Rectal smooth muscle tissue (tissue), 1 donor: ENCODE data around the gene ZMIZ1.

Experiments used
- H3K27ac ChIP-seq: one replicate; pipeline ENCODE4 v1.7.0; 2013; ENCODE audit warnings: low read depth, low read length, inconsistent platforms
- H3K27me3 ChIP-seq: one replicate; pipeline ENCODE4 v1.7.0; 2013; ENCODE audit warnings: low read length; ENCODE audit not compliant: control insufficient read depth, insufficient read depth
- H3K36me3 ChIP-seq: one replicate; pipeline ENCODE4 v1.7.0; 2013; ENCODE audit warnings: low read length; ENCODE audit not compliant: control insufficient read depth, insufficient read depth
- H3K4me1 ChIP-seq: one replicate; pipeline ENCODE4 v1.7.0; 2013; ENCODE audit warnings: low read length; ENCODE audit not compliant: control insufficient read depth, insufficient read depth
- H3K4me3 ChIP-seq: one replicate; pipeline ENCODE4 v1.7.0; 2013; ENCODE audit warnings: low read length
- H3K9ac ChIP-seq: one replicate; pipeline ENCODE4 v1.7.0; 2013; ENCODE audit warnings: low read length

ZMIZ1 gene

DNA sequence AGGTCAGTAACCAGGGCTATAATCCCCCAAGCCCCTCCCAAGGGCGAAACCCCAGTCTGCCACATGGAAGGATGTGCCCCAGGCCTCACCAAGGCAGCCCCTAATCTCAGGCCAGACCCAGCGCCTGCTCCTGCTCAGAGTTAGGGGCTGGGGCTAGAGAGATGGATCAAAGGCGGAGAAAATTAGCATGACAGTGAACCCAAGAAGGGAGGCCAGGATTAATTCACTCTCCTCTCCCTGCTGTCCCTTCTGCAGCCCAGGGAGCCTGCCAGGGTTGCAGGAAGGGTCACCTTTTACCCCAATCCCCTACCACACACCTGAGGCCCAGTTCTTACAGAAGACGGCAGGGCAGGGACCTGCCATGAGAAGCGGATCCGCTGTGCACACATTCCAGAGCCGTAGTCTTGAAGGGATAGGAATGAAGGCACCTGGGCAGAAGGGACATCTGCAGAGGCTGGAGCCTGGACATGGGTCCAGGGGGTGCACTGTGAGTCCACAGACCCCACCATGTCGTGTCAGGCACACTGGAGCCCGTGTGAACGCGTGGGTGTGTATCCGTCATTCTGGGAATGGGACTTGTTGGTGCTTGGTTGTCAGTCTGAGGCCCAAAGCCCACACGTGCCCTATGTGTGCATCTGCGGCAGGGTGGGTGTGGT is 11.9 kb upstream of the ZMIZ1 start:
- no peak overlapping the region for H3K27ac ChIP-seq
- H3K9ac ChIP-seq, result no peak overlapping the region
- H3K4me1 ChIP-seq, result no peaks in the 10 kb centered on the region
- no peaks in the 10 kb centered on the region for H3K27me3 ChIP-seq
- no peaks in the 10 kb centered on the region for H3K36me3 ChIP-seq
- H3K4me3 ChIP-seq, result no peak overlapping the region

DNA sequence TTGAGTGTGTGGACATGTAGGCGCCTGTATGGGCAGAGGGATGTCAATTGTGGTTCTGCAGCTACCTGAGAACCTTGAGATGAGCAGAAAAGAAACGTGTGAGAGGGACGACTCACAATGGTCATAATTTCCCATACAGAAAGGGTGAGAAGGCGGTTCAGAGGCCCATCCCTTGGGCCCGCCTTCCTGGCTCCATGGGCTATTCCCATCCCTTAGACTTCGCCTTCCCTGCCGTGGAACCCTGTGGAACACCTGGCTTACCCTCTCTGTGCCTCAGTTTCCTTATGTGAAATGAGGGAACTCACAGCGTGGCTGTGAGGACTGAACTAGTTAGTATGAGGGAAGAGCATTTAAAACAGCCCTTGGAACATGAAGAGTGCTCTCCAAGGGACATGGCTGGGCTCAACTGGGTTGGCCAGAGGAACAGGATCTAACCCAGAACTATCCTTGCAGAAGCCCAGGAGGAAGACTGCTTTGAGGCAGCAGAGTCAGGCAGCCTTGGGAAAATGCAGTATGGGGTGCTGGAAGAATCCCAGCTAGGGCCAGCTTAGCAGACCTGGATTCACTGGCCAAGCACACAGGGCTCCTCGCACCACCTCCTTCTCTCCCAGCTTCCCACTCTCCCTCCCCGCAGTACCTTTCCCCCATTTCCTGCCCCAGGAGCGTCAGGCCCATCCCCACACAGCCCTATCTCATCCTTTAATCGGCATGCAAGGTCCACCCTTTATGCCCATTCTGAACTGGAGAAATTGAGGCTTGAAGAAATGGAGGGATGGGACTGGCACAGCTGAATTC is 11.1 kb upstream of the ZMIZ1 start:
- Histone ChIP-seq H3K27ac (no peak overlapping the region), H3K4me3 (no peak overlapping the region), H3K9ac (no peak overlapping the region), H3K4me1 (no peaks in the 10 kb centered on the region), H3K36me3 (no peaks in the 10 kb centered on the region), H3K27me3 (no peaks in the 10 kb centered on the region)

DNA sequence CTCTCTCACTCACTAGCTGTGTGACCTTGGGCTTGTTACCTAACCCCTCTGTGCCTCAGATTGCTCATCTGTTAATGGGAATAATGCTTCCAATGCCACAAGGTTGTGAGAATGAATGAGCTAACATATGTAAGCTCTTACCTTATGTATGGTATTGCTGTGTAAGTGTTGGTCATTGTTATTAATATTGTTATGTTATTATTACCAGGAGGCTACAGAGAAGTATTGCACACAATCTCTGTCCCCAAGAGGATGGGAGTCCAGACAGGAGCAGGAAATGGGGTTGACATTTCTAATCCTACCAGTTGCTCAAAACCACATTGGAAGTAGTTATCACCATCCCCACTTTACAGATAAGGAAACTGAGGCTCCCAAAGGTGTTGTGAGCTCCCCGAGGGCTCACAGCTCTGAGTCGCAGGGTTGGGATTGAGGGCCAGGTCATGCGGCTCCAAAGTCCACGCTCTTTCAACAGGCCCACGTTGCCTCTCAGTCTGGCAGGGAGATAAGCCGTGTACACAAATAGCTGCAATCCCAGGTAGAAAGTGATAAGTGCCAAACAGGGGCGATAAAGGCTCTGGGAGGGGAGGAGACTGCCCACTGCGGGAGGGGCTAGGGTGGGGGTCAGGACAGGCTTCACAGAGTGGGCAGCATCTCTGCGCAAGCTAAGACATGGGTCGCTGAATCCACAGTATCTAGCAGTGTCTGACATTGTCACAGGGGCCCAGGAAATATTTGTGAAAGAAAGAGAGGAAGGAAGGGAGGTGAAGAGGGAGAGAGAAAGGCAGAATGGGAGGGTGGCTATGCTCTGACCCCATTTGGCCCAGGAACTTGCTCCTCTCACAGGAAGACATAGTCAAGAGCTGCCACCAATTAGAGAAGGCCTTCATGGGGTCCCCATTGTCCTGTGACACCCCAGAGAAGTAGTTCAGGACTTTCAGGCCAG is 9.6 kb upstream of the ZMIZ1 start:
- no peaks in the 10 kb centered on the region for H3K4me1 ChIP-seq
- no peak overlapping the region for H3K9ac ChIP-seq
- H3K27ac ChIP-seq, result no peak overlapping the region
- H3K27me3 ChIP-seq, result no peaks in the 10 kb centered on the region
- no peaks in the 10 kb centered on the region for H3K36me3 ChIP-seq
- no peak overlapping the region for H3K4me3 ChIP-seq

DNA sequence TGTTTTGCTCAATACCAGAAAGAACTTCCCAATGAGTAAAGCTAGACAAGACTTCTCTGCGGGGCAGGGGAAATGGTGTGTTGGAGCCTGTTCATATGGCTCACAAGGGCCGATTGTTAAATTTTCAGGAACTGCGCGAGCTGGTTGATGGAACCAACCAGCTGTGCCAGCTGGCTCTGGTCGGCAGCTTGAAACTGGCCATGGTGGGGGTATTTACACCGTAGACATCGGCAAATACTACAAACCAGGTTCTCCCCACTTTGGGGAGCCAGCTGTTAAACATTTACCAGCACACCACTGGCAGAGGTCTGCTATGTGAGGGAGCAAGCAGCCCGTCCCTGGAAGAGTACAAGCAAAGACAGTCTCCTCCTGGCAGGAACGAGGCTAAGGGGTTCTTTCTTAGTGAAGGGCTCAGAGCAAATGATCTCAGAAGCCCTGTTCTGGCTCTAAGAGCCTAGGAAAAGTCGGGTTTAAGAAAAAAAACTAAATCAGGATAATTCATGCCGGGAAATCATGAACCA is 8.8 kb upstream of the ZMIZ1 start:
- H3K4me1 ChIP-seq, result no peaks in the 10 kb centered on the region
- no peaks in the 10 kb centered on the region for H3K36me3 ChIP-seq
- H3K27me3 ChIP-seq, result no peaks in the 10 kb centered on the region
- no peak overlapping the region for H3K4me3 ChIP-seq
- no peak overlapping the region for H3K9ac ChIP-seq
- no peak overlapping the region for H3K27ac ChIP-seq

DNA sequence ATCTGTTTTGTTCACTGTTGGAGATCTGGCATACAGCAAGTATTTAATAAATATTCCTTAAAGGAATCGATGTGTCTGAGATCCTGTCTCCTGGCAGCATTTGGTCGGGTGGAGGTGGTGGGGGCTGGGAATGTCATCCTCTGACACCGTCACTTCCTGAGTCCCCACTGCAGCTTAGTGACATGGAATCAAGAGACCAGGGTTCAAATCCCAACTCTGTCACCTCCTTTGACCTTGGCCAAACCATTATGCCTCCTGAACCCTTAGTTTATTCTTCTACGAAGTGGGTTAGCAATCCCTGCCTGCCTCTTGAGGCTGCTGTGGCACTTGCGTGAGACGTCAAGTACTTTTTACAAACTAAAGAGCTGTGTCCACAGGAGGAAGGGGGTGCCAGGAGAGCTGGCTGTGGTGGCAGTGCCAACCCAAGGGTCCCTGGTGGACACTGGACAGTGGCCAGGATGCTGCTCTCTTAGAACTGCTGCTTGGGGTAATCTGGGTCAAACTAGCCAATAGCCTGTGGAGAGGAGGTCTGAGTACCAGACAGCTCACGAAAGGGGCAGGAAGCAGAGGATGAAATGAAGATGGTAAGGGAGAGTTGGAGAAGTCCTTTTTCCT is 8.0 kb upstream of the ZMIZ1 start:
- Histone ChIP-seq H3K4me1 (no peaks in the 10 kb centered on the region), H3K27ac (no peak overlapping the region), H3K9ac (no peak overlapping the region), H3K36me3 (no peaks in the 10 kb centered on the region), H3K27me3 (no peaks in the 10 kb centered on the region), H3K4me3 (no peak overlapping the region)

DNA sequence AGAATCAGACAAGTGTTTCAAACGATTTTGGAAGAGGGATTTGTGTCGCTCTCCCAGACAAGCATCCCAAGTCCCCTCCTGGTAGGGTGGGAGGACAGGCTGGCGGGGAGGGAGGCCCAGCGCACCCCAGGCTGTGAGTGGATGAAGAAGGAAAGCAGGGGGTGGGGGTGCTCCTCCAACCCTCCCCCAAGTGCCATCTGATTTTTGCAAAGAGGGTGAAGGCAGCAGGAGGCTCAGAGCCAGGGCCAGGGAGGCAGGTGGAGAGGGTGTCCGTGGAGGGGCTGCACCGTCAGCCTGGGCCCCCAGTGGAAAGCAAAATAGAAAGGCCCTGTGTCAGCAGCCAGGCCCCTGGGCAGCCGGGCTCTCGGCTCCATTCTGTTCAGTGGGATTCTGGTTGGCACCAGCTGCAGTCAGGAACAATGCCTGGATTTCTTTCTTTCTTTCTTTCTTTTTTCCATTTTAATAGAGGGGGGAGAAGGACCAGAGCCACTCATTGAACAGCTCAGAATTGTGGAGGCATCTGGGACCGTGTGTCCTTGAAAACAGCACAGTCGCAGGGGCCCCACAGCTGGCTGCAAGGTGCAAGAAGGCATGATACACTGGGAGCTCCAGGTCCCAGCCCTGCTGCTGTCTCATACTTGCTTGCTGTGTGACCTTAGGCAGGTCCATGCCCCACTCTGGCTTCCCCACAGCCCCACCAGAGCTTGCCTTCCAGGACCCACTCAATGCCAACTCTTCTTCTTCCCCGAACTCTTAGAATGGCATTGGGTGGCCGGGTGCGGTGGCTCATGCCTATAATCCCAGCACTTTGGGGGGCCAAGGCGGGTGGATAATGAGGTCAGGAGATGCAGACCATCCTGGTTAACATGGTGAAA is 7.1 kb upstream of the ZMIZ1 start:
- Histone ChIP-seq H3K9ac (no peak overlapping the region), H3K27ac (no peak overlapping the region), H3K4me1 (no peaks in the 10 kb centered on the region)

DNA sequence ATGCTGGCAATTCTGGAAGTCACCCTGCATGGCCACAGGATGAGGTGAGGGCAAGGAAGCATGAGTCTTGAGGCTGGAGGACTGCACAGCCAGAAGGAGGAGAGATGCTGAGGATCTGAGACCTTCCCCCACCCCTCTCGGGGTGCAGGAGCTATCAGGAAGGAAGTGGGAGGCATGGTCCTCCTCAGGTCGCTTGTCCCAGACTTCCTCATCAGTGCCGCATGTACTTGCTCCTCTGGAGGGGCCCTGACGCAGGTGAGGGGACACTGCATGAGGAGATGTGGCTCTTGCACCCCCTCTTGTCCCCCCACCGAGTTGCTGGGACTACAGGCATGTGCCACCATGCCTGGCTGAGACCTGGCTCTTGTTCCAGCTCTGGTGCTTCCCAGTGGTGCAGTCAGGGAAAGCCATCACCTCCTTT is 5.7 kb upstream of the ZMIZ1 start:
- no peaks in the 10 kb centered on the region for H3K4me1 ChIP-seq

More for the DNA sequence above, 7.1 kb upstream of the ZMIZ1 start:
- no peaks in the 10 kb centered on the region for H3K36me3 ChIP-seq
- H3K4me3 ChIP-seq, result no peak overlapping the region
- H3K27me3 ChIP-seq, result no peaks in the 10 kb centered on the region

DNA sequence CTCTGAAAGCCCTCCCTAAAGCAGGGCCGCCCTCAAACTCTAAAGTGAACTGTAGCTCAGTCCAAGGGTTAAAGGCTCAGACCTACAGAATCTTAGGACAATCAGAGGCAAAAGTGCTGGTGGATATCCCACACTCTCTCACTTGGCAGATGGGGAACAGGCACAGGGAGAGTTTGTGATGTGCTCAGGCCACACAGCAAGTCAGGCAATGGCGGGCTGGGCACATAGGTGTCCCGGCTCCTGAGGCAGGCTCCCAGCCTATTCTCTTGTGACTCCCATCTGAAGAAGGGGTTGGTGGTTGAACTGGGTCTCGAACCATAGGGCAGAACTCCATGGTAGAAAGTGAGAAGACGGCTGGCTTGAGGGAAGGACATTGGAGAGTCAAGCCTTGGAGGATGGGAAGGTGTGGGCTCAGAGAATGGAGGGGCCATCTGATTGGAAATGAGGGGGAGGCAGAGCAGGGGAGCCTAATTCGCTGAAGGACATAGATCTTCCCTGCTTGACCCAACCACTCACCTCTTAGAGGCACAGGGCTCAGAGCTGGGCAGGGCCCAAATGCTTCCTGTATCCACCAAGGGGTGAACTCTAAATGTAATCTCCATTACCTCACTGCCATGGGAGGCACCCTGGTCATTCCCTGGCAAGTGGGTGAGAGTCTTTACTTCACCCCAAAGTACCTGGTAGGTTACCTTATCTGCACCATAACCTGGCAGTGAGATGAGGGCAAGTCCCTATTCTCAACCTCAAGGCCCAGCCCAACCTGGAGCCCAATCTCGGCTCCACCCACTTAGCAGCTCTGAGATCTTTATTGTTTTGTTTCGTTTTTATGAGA is 4.9 kb upstream of the ZMIZ1 start:
- Histone ChIP-seq H3K27me3 (no peaks in the 10 kb centered on the region), H3K36me3 (no peaks in the 10 kb centered on the region), H3K4me3 (no peak overlapping the region), H3K4me1 (no peaks in the 10 kb centered on the region), H3K27ac (no peak overlapping the region), H3K9ac (no peak overlapping the region)

More for the DNA sequence above, 5.7 kb upstream of the ZMIZ1 start:
- H3K4me3 ChIP-seq, result no peak overlapping the region
- no peaks in the 10 kb centered on the region for H3K36me3 ChIP-seq
- H3K27me3 ChIP-seq, result no peaks in the 10 kb centered on the region
- no peak overlapping the region for H3K27ac ChIP-seq
- no peak overlapping the region for H3K9ac ChIP-seq

DNA sequence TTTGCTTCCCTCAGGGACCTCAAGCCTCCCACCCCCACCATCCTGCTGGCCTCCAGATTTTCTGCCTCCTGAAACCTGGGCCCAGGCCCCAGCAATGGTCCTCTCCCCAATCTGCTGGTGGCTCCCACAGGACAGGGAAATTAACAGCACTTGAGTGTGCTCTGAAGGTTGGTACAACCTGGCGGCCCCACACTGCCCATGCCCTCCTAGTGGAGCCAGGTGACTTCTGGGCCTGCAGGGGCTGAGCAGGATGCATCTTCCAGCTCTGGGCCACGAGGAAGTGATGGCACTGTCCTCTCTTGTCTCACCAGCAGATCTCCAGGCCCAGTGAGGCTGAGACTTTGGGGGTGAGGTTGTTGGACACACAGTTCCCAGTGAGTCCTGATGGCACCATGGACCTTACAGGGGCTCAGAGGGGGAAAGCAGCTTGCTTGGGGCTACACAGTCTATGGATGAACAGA is 3.6 kb upstream of the ZMIZ1 start:
- no peaks in the 10 kb centered on the region for H3K4me1 ChIP-seq
- no peaks in the 10 kb centered on the region for H3K27me3 ChIP-seq
- H3K27ac ChIP-seq, result no peak overlapping the region
- no peak overlapping the region for H3K4me3 ChIP-seq
- H3K36me3 ChIP-seq, result no peaks in the 10 kb centered on the region
- no peak overlapping the region for H3K9ac ChIP-seq

DNA sequence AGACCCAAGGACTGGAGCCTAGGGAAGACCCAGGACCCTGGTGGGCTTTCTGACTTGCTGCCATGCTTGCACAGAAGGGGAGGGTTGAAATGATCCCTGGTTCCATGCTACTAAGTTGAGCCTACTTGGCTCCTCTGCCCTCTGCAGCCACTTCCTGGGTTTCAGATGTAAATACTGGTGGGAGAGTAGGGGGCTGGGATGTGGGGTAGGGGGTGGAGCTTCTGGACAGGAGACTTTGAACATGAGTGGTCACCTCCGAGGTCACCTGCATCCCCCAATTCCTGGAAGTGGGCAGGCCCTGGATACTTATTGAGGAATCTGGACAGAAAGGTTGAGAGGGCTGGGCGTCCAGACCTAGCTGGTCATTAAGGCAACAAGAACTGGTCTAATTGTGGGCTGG is 2.9 kb upstream of the ZMIZ1 start:
- Histone ChIP-seq H3K4me3 (no peak overlapping the region), H3K4me1 (no peaks in the 10 kb centered on the region), H3K9ac (no peak overlapping the region), H3K27ac (no peak overlapping the region), H3K36me3 (no peaks in the 10 kb centered on the region), H3K27me3 (no peaks in the 10 kb centered on the region)
